Endodermal cell (in vitro differentiated cells): Measurements from ENCODE around the gene CBL. TPM values are rescaled to one million over a fixed set of nuclear protein-coding genes. Genes with fewer than 3 reads are reported as not detected.

Experiments used
- DNase-seq: peaks from one replicate; pipeline ENCODE4 v3.0.0-alpha.2; 2017
- H3K27ac ChIP-seq: 2 replicates; pipeline ENCODE4 v1.5.1; 2013; ENCODE audit warnings: mild to moderate bottlenecking, low read depth, low read length, moderate library complexity
- H3K27me3 ChIP-seq: 2 replicates; pipeline ENCODE4 v1.6.1; 2013; ENCODE audit warnings: mild to moderate bottlenecking, low read length, moderate library complexity; ENCODE audit not compliant: insufficient read depth, control insufficient read depth, poor library complexity, severe bottlenecking
- H3K36me3 ChIP-seq: 2 replicates; pipeline ENCODE4 v1.7.0; 2013; ENCODE audit warnings: mild to moderate bottlenecking, low read length, moderate library complexity; ENCODE audit not compliant: control insufficient read depth, insufficient read depth
- H3K4me1 ChIP-seq: one replicate; pipeline ENCODE4 v1.7.0; 2013; ENCODE audit warnings: low read length; ENCODE audit not compliant: control insufficient read depth, insufficient read depth
- H3K4me3 ChIP-seq: 2 replicates; pipeline ENCODE4 v1.5.1; 2013; ENCODE audit warnings: mild to moderate bottlenecking, low read length, moderate library complexity
- H3K9ac ChIP-seq: 2 replicates; pipeline ENCODE4 v1.6.1; 2013; ENCODE audit warnings: mild to moderate bottlenecking, low read length, moderate library complexity; ENCODE audit not compliant: poor library complexity, severe bottlenecking; ENCODE audit errors: extremely low read depth
- H3K9me3 ChIP-seq: 2 replicates; pipeline ENCODE4 v1.6.1; 2013; ENCODE audit warnings: mild to moderate bottlenecking, low read length, moderate library complexity; ENCODE audit not compliant: control insufficient read depth
- H3K27ac Mint-ChIP-seq: 2 replicates; pipeline ENCODE4 v1.8.0; 2020; ENCODE audit warnings: mixed read lengths
- H3K27me3 Mint-ChIP-seq: 2 replicates; pipeline ENCODE4 v1.8.0; 2021; ENCODE audit warnings: mild to moderate bottlenecking, mixed read lengths; ENCODE audit not compliant: insufficient read depth
- H3K36me3 Mint-ChIP-seq: 2 replicates; pipeline ENCODE4 v1.8.0; 2020; ENCODE audit warnings: low read depth, mixed read lengths
- H3K4me1 Mint-ChIP-seq: 2 replicates; pipeline ENCODE4 v1.8.0; 2020; ENCODE audit warnings: mixed read lengths
- H3K4me3 Mint-ChIP-seq: 2 replicates; pipeline ENCODE4 v1.8.0; 2020; ENCODE audit warnings: mild to moderate bottlenecking, moderate library complexity, mixed read lengths
- H3K9me3 Mint-ChIP-seq: 2 replicates; pipeline ENCODE4 v1.8.0; 2020; ENCODE audit warnings: mild to moderate bottlenecking, mixed read lengths
- CTCF ChIP-seq: fragments of 200-600 bp; sonication (generic); conservative IDR thresholded peaks from 2 replicates; pipeline ENCODE4 v1.5.0; 2021; ENCODE audit warnings: antibody characterized with exemption, mild to moderate bottlenecking
- WGBS, 2 experiments: methylation state at CpG; one replicate each; pipeline versions ENCODE4 v1.1.5 to v1.1.7; 2013; ENCODE audit warnings: missing lambda C conversion rate in 2 of 2, mixed read lengths in 1 of 2; ENCODE audit not compliant: insufficient coverage in 1 of 2, insufficient read length in 1 of 2; 5-methylcytosine and 5-hydroxymethylcytosine counted together
- total RNA-seq, 2 donors: library from RNA; stranded (reverse); fragmentation: NEBNext Ultra II Directional in 1 of 2; extraction: Animal tissue kit (Norgen Biotek cat#: 25700) in 1 of 2; gene quantifications; 2 replicates in 1 of 2; 3 replicates in 1 of 2; pipeline ENCODE4 v1.2.1, GENCODE V29; 2021

The CBL gene
- total RNA-seq, 2 donors from 2014 or later = 40.3 to 52.7 TPM

GRCh38 chr11:119336744-119337469 lies 130.8 kb downstream of the CBL start:
- H3K9ac ChIP-seq = no peak overlapping the region
- peak overlapping the region; percentile 83 for H3K4me3 Mint-ChIP-seq

DNA sequence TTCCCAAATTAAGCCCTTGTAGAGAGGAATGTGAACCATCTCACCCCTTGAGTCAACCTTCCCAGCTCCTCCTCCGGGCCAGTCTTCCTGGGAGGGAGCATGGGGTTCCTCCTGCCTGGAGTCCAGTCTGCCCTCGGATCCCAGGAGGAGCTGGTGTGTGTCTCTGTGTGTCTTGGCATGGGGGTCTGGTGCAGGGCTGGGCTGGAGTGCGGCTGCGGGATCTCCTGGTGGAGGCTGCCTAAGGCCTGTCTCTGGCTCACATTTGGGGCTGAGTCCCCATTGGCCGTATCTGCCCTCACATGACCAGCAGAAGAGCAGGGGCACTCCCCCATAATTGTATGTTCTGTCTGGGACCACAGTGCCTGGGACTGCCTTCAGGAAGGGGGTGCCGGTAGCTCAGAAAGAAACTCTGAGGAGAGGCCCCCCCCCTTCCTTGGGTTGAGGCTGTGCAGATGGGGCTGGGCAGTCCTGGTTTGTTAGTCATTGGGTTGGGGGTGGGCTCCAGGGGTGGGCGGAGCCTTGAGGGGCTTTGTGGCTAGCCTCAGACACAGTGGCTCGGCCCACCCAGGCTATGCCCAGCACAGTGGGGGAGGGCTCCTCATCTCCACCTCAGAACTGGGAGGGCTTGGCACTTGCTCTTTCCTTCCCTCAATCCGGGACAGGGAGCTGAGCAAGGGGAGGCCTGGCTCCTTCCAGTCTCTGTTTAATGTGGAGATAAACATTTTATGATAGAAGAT lies 131.6 kb downstream of the CBL start:
- Mint-ChIP-seq H3K27ac (peak overlapping the region; percentile 79), H3K4me1 (peaks cover 22% of the 10 kb centered on the region), H3K4me3 (peak overlapping the region; percentile 83), H3K27me3 (peaks cover 39% of the 10 kb centered on the region), H3K9me3 (no peaks in the 10 kb centered on the region), H3K36me3 (peaks cover 5% of the 10 kb centered on the region)
- Histone ChIP-seq H3K27ac (peak overlapping the region; percentile 65), H3K36me3 (peaks cover 8% of the 10 kb centered on the region), H3K4me1 (peaks cover 16% of the 10 kb centered on the region), H3K4me3 (peak overlapping the region; percentile 60), H3K27me3 (peaks cover 40% of the 10 kb centered on the region), H3K9ac (no peak overlapping the region), H3K9me3 (no peaks in the 10 kb centered on the region)
- 33 to 46% methylated on average over 3 to 9 of the region's 9 CpGs for WGBS, 2 experiments
- peak; percentile 90 for DNase-seq
- no peak for TF ChIP-seq CTCF

More at GRCh38 chr11:119336744-119337469, 130.8 kb downstream of the CBL start:
- Histone ChIP-seq H3K27me3 (peaks cover 32% of the 10 kb centered on the region), H3K4me1 (peaks cover 16% of the 10 kb centered on the region), H3K36me3 (peaks cover 8% of the 10 kb centered on the region), H3K9me3 (no peaks in the 10 kb centered on the region), H3K27ac (peak overlapping the region; percentile 65), H3K4me3 (peak overlapping the region; percentile 60)
- Mint-ChIP-seq H3K27me3 (peaks cover 30% of the 10 kb centered on the region), H3K36me3 (peaks cover 5% of the 10 kb centered on the region), H3K9me3 (no peaks in the 10 kb centered on the region), H3K4me1 (peaks cover 22% of the 10 kb centered on the region), H3K27ac (peak overlapping the region; percentile 79)
- TF ChIP-seq CTCF = no peak
- 89 to 98% methylated on average over 7 to 9 of the region's 9 CpGs for WGBS, 2 experiments
- peak; percentile 41 for DNase-seq

DNA sequence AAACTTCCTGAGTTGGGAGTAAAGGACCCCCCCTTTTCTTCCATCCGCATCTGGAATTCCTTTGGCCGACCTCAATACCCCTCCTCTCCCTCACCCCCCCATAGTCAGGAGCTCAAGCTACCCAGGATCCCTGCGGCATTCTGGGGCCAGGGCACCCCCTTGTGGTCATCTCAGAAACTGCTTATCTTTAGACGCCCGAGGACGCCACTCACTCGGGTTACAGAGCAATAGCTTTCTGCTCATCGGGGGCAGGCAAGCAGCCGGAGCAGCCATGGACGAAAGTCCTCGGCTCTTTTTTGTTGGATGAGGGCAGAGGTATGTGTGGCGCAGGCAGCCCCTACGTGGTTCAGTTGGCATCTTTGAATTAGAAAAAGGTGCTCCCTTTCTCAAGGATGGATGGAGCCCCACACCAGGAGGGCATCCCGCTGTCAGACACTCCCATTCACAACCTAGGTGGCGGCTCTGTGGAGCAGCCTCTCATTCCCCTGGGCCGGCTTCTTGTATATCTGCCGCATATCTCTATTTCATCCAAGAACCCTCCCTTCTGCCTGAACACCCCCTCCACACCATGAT lies 132.3 kb downstream of the CBL start:
- peak; percentile 86 for TF ChIP-seq CTCF
- Histone ChIP-seq H3K36me3 (peaks cover 8% of the 10 kb centered on the region), H3K4me3 (peak overlapping the region; percentile 60), H3K27me3 (peaks cover 47% of the 10 kb centered on the region), H3K27ac (peak overlapping the region; percentile 65), H3K9me3 (no peaks in the 10 kb centered on the region), H3K4me1 (peaks cover 16% of the 10 kb centered on the region), H3K9ac (no peak overlapping the region)
- peaks cover 5% of the 10 kb centered on the region for H3K36me3 Mint-ChIP-seq
- no peaks in the 10 kb centered on the region for H3K9me3 Mint-ChIP-seq
- DNase-seq = peak; percentile 95
- H3K27ac Mint-ChIP-seq = peak overlapping the region; percentile 79
- H3K27me3 Mint-ChIP-seq = peaks cover 45% of the 10 kb centered on the region
- 14 to 16% methylated on average over 7 to 17 of the region's 17 CpGs for WGBS, 2 experiments
- peaks cover 22% of the 10 kb centered on the region for H3K4me1 Mint-ChIP-seq
- peak overlapping the region; percentile 83 for H3K4me3 Mint-ChIP-seq
